Measurements from ENCODE around the gene PCDHGC3. TPM values are rescaled to one million over a fixed set of nuclear protein-coding genes. Genes with fewer than 3 reads are reported as not detected.

The PCDHGC3 gene
- total RNA-seq, 1 experiment from 2014 or later = 1.2 TPM

- BruUV-seq (replicated peaks) = no TSS peak
- no peaks in the 10 kb centered on the region for H4K20me1 ChIP-seq (ENCODE audit: insufficient read depth)
- intact Hi-C loops (cut with micrococcal nuclease) = loop anchor here (2.0 kb wide), 1 partner anchor 100 kb away; the partner anchor contains the start of gene PCDHGA10
- H3K79me2 ChIP-seq (ENCODE audit: insufficient read depth, low read length) = no peaks in the 10 kb centered on the region
- CTCF ChIA-PET = interaction anchor here (0.9 to 3.2 kb wide), 5 partner anchors 8 to 100 kb away, joined by 3 to 15 read pairs (median 9); partner anchors contain the start of gene PCDHGA10
- ATAC-seq (no peak), DNase-seq (ENCODE audit: low read depth, low spot score) (no peak)
- H3K9ac ChIP-seq (ENCODE audit: low read length) = no peak overlapping the region
- H3K36me3 ChIP-seq (ENCODE audit: control insufficient read depth in 1 of 2, insufficient read depth in 2 of 2, low read length in 2 of 2) = peaks cover 2 to 9% of the 10 kb centered on the region in 2 experiments; a peak in 1 of 4 replicates
- H3K27ac ChIP-seq (ENCODE audit: low read depth, low read length) = no peak overlapping the region
- no peaks in the 10 kb centered on the region for H3K9me2 ChIP-seq (ENCODE audit: insufficient read depth)
- no peaks in the 10 kb centered on the region for H3K9me3 ChIP-seq (ENCODE audit: control insufficient read depth in 1 of 2, insufficient read depth in 1 of 2, low read depth in 1 of 2, low read length in 2 of 2)
- TF ChIP-seq CBX3 (IDR thresholded peaks at IDR 0.05; ENCODE audit: low read depth) = no peak
- no peak for TF ChIP-seq REST (IDR thresholded peaks at IDR 0.05; ENCODE audit: low read depth)
- no peak for TF ChIP-seq ELF1 (IDR thresholded peaks at IDR 0.05; ENCODE audit: borderline replicate concordance, low read depth)
- no peak for TF ChIP-seq CEBPB (IDR thresholded peaks at IDR 0.05; ENCODE audit: low read depth)
- no peak for TF ChIP-seq POLR2AphosphoS5 (IDR thresholded peaks at IDR 0.05; ENCODE audit: low read depth, low read length)
- no peak for TF ChIP-seq EZH2phosphoT487 (IDR thresholded peaks at IDR 0.05; ENCODE audit: borderline replicate concordance)
- no peak for TF ChIP-seq ATF3 (IDR thresholded peaks at IDR 0.05)
- no peak for TF ChIP-seq RAD21 (IDR thresholded peaks at IDR 0.05; ENCODE audit: low read depth)
- no peak for TF ChIP-seq MAX (IDR thresholded peaks at IDR 0.05)
- no peak for TF ChIP-seq ZNF274 (IDR thresholded peaks at IDR 0.05; ENCODE audit: low read depth, low read length)
- no peak for TF ChIP-seq TCF7L2 (IDR thresholded peaks at IDR 0.05; ENCODE audit: borderline replicate concordance, extremely low read depth, insufficient read depth, insufficient read length)
- no peak for TF ChIP-seq POLR2A (IDR thresholded peaks at IDR 0.05; ENCODE audit: borderline replicate concordance, extremely low read depth, insufficient read depth, insufficient read length)
- H3K4me2 ChIP-seq (ENCODE audit: low read length) = no peak overlapping the region
- POLR2A ChIA-PET = interaction anchor here (1.1 kb wide), 1 partner anchor 8 kb away, joined by 3 read pairs; no protein-coding TSS in a partner anchor
- H3K4me1 ChIP-seq (ENCODE audit: control insufficient read depth in 1 of 2, insufficient read depth in 2 of 2, low read length in 2 of 2) = peaks cover 0 to 9% of the 10 kb centered on the region in 2 experiments; a peak in 2 of 4 replicates
- RAD21 ChIA-PET (ENCODE audit: low non-redundant PET in 1 of 2, low total read pairs in 2 of 2, uncharacterized antibody in 2 of 2, unreplicated experiment in 2 of 2) = no interaction called here
- no peak overlapping the region for H3K4me3 ChIP-seq (replicated peaks in 1 of 2; ENCODE audit: low read depth in 1 of 2, low read length in 2 of 2)
- H3K27me3 ChIP-seq (ENCODE audit: insufficient read depth, low read length) = no peaks in the 10 kb centered on the region
- H2AFZ ChIP-seq (ENCODE audit: low read depth, low read length, poor library complexity, severe bottlenecking) = no peak overlapping the region
Measured at GRCh38 chr5:141512911-141513626, 37.3 kb downstream of the PCDHGC3 start.
